Left ventricle myocardium inferior (tissue), 1 donor: ENCODE measurements around the gene NHLRC1. TPM values are rescaled to one million over a fixed set of nuclear protein-coding genes. Genes with fewer than 3 reads are reported as not detected.

Experiments
- DNase-seq: peaks from one replicate; pipeline ENCODE4 v3.0.0-alpha.2; 2020
- H3K27ac ChIP-seq: fragments of 200-600 bp; replicated peaks from 2 replicates; pipeline ENCODE4 v1.8.0; 2021
- H3K27me3 ChIP-seq: fragments of 200-600 bp; 2 replicates; pipeline ENCODE4 v1.8.0; 2021; ENCODE audit warnings: low read depth
- H3K36me3 ChIP-seq: fragments of 200-600 bp; 2 replicates; pipeline ENCODE4 v1.8.0; 2021
- H3K4me1 ChIP-seq: fragments of 200-600 bp; 2 replicates; pipeline ENCODE4 v1.8.0; 2021
- H3K4me3 ChIP-seq: fragments of 200-600 bp; 2 replicates; pipeline ENCODE4 v1.8.0; 2021; ENCODE audit warnings: mild to moderate bottlenecking, moderate library complexity
- H3K9me3 ChIP-seq: fragments of 200-600 bp; replicated peaks from 2 replicates; pipeline ENCODE4 v1.8.0; 2021
- CTCF ChIP-seq: fragments of 200-600 bp; IDR thresholded peaks from 2 replicates; pipeline ENCODE4 v1.8.0; 2021; ENCODE audit warnings: antibody characterized with exemption, mild to moderate bottlenecking, borderline replicate concordance
- intact Hi-C: fragments of 100-400 bp; cut with micrococcal nuclease; formaldehyde crosslinking; loops from one replicate; pipeline ENCODE4 v1.11.0; 2022
- total RNA-seq: library from RNA; stranded (reverse); fragmentation: NEBNext Ultra II Directional; extraction: Animal tissue kit (Norgen Biotek cat#: 25700); gene quantifications from one replicate; pipeline ENCODE4 v1.2.1, GENCODE V29; 2021
- donor health status: DM: no; HTN: yes; CAD: no; lungs with severe emphysema.

The NHLRC1 gene
- total RNA-seq, 1 donor from 2014 or later: 1.1 TPM

GRCh38 chr6:18096423-18096822, 26.1 kb downstream of the NHLRC1 start:
- Histone ChIP-seq H3K27ac (no peak overlapping the region), H3K9me3 (no peaks in the 10 kb centered on the region), H3K4me1 (no peaks in the 10 kb centered on the region), H3K4me3 (no peak overlapping the region), H3K27me3 (no peaks in the 10 kb centered on the region), H3K36me3 (no peaks in the 10 kb centered on the region)
- DNase-seq: no peak
- TF ChIP-seq CTCF: no peak
- intact Hi-C loops: no loop called here

GRCh38 chr6:18091382-18091781, 31.1 kb downstream of the NHLRC1 start:
- no peaks in the 10 kb centered on the region for H3K36me3 ChIP-seq
- H3K9me3 ChIP-seq: peaks cover 16% of the 10 kb centered on the region
- H3K27ac ChIP-seq: no peak overlapping the region
- H3K27me3 ChIP-seq: no peaks in the 10 kb centered on the region
- no peak for DNase-seq
- H3K4me3 ChIP-seq: no peak overlapping the region
- no peak for TF ChIP-seq CTCF
- H3K4me1 ChIP-seq: no peaks in the 10 kb centered on the region
- intact Hi-C loops: no loop called here

GRCh38 chr6:18090349-18090786, 32.1 kb downstream of the NHLRC1 start:
- intact Hi-C loops: no loop called here
- no peak for DNase-seq
- H3K4me1 ChIP-seq: no peaks in the 10 kb centered on the region
- H3K27ac ChIP-seq: no peak overlapping the region
- no peaks in the 10 kb centered on the region for H3K36me3 ChIP-seq
- H3K9me3 ChIP-seq: peaks cover 16% of the 10 kb centered on the region
- TF ChIP-seq CTCF: no peak
- H3K27me3 ChIP-seq: no peaks in the 10 kb centered on the region
- H3K4me3 ChIP-seq: no peak overlapping the region

GRCh38 chr6:18088419-18089296, 33.8 kb downstream of the NHLRC1 start:
- peaks cover 16% of the 10 kb centered on the region for H3K9me3 ChIP-seq
- no peaks in the 10 kb centered on the region for H3K27me3 ChIP-seq
- TF ChIP-seq CTCF: no peak
- H3K27ac ChIP-seq: no peak overlapping the region
- H3K4me3 ChIP-seq: no peak overlapping the region
- intact Hi-C loops: no loop called here
- H3K36me3 ChIP-seq: no peaks in the 10 kb centered on the region
- no peaks in the 10 kb centered on the region for H3K4me1 ChIP-seq
- DNase-seq: no peak

GRCh38 chr6:18087396-18088165, 34.9 kb downstream of the NHLRC1 start:
- no peak for DNase-seq
- Histone ChIP-seq H3K27me3 (no peaks in the 10 kb centered on the region), H3K36me3 (no peaks in the 10 kb centered on the region), H3K4me1 (no peaks in the 10 kb centered on the region), H3K4me3 (no peak overlapping the region), H3K27ac (no peak overlapping the region), H3K9me3 (peaks cover 16% of the 10 kb centered on the region)
- intact Hi-C loops: no loop called here
- TF ChIP-seq CTCF: no peak
